A204.1 (cell line): ENCODE measurements around the gene TSPEAR.
"Not testable (repeated sequence)": the region's sequence is repeated elsewhere in the genome, so short reads cannot be mapped to it uniquely, and the experiment has no call there.

Source experiments
- FAIRE-seq: peaks from 2 replicates; lab custom pipeline; 2012; peaks lifted over from hg19 to GRCh38; lab: Jason Lieb, UNC

Gene TSPEAR

GRCh38 chr21:44702111-44702972 is 9.0 kb downstream of the TSPEAR start:
- no peak for FAIRE-seq

GRCh38 chr21:44701541-44701940 is 9.8 kb downstream of the TSPEAR start:
- no peak for FAIRE-seq

GRCh38 chr21:44701023-44701400 is 10.4 kb downstream of the TSPEAR start:
- no peak for FAIRE-seq

- no peak for FAIRE-seq
These were observed 11.0 kb downstream of the TSPEAR start for GRCh38 chr21:44700101-44701022.

GRCh38 chr21:44699502-44700001 is 11.8 kb downstream of the TSPEAR start:
- no peak for FAIRE-seq

- no peak for FAIRE-seq
These were observed 13.3 kb downstream of the TSPEAR start for GRCh38 chr21:44697811-44698734.

GRCh38 chr21:44697172-44697810 is 14.1 kb downstream of the TSPEAR start, which contains the start of gene KRTAP10-12:
Gene KRTAP10-12 (plus strand): TSS chr21:44697172. CDS start chr21:44697202, 30 bp downstream.
- FAIRE-seq = not testable (repeated sequence)

GRCh38 chr21:44696572-44696971 is 14.8 kb downstream of the TSPEAR start:
- no peak for FAIRE-seq

GRCh38 chr21:44695641-44696040 is 15.7 kb downstream of the TSPEAR start:
- no peak for FAIRE-seq

- FAIRE-seq = no peak
These were observed 16.2 kb downstream of the TSPEAR start for GRCh38 chr21:44695184-44695583.

- no peak for FAIRE-seq
These were observed 16.6 kb downstream of the TSPEAR start for GRCh38 chr21:44694776-44695175.

GRCh38 chr21:44692798-44693512 is 18.4 kb downstream of the TSPEAR start:
- no peak for FAIRE-seq

- FAIRE-seq = no peak
These were observed 19.7 kb downstream of the TSPEAR start for GRCh38 chr21:44691686-44692085.

- FAIRE-seq = not testable (repeated sequence)
These were observed 21.6 kb downstream of the TSPEAR start for GRCh38 chr21:44689740-44690139.

GRCh38 chr21:44687671-44688070 is 23.7 kb downstream of the TSPEAR start:
- no peak for FAIRE-seq

- no peak for FAIRE-seq
These were observed 24.4 kb downstream of the TSPEAR start for GRCh38 chr21:44686843-44687561.

- FAIRE-seq = no peak
These were observed 25.2 kb downstream of the TSPEAR start for GRCh38 chr21:44686000-44686781.

- FAIRE-seq = not testable (repeated sequence)
These were observed 26.3 kb downstream of the TSPEAR start for GRCh38 chr21:44685050-44685449.

- no peak for FAIRE-seq
These were observed 26.9 kb downstream of the TSPEAR start for GRCh38 chr21:44684483-44684882.
